Measurements from ENCODE around the gene SPATC1L.

GRCh38 chr21:46157987-46158451, 26.2 kb downstream of the SPATC1L start:
- no peak for TF ChIP-seq CTCF (IDR thresholded peaks at IDR 0.05; ENCODE audit: low read depth, low read length)
- TF ChIP-seq POLR2A (IDR thresholded peaks at IDR 0.05; ENCODE audit: extremely low read depth, insufficient read length) = no peak

Measured in NB4 (cell line).